Measurements from ENCODE around the gene PLEKHJ1. TPM values are rescaled to one million over a fixed set of nuclear protein-coding genes. Genes with fewer than 3 reads are reported as not detected.

PLEKHJ1 gene
- total and polyA plus RNA-seq, 11 donors, result 44.6 to 89.7 (median 48.8) TPM

DNA sequence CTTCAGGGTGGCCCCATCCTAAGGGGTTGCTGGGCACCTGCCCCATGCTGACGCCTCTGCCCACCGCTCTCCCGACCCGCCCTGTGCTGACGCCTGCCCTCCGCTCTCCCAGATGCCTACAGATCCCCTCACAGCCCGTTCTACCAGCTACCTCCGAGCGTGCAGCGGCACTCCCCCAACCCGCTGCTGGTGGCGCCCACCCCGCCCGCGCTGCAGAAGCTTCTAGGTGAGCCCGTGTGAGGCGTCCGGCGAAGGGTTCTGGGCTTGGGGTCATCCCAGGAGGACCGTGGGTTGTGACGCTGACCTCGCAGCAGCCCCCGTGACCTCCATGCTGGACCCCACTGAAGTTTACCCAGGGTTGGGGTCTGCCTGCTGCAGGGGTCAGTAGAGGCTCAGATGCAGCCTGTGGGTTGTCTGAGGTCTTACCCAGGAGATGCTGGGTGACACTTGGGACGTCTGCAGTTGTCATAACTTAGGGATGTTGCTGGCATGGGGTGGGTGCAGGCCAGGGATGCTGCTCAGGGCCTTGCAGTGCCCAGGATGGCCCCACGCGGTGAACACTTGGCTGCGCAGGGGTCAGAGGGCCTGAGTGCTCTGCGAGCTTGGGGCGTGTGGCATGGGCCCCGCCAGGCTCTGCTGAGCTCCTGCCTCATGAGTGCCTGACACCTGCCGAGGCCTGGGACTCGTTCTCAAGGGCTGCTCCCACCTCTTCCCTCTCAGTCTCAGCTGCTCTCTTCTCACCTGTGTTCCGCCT, 25.0 kb downstream of the PLEKHJ1 start:
- no peak overlapping the region for H3K4me3 ChIP-seq
- no peaks in the 10 kb centered on the region for H3K27me3 ChIP-seq
- no peak for ATAC-seq
- peaks cover 0 to 18% (median 12%) of the 10 kb centered on the region in 12 donors for H3K4me1 ChIP-seq
- no peak for DNase-seq
- intact Hi-C loops (cut with DNase I), result no loop called here
- no peaks in the 10 kb centered on the region for H3K9me3 ChIP-seq
- no peak overlapping the region for H3K27ac ChIP-seq
- no peak for TF ChIP-seq POLR2A (IDR thresholded peaks at IDR 0.05)
- TF ChIP-seq, protein P1, sequence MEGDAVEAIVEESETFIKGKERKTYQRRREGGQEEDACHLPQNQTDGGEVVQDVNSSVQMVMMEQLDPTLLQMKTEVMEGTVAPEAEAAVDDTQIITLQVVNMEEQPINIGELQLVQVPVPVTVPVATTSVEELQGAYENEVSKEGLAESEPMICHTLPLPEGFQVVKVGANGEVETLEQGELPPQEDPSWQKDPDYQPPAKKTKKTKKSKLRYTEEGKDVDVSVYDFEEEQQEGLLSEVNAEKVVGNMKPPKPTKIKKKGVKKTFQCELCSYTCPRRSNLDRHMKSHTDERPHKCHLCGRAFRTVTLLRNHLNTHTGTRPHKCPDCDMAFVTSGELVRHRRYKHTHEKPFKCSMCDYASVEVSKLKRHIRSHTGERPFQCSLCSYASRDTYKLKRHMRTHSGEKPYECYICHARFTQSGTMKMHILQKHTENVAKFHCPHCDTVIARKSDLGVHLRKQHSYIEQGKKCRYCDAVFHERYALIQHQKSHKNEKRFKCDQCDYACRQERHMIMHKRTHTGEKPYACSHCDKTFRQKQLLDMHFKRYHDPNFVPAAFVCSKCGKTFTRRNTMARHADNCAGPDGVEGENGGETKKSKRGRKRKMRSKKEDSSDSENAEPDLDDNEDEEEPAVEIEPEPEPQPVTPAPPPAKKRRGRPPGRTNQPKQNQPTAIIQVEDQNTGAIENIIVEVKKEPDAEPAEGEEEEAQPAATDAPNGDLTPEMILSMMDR (IDR thresholded peaks at IDR 0.05), result no peak
- 93 to 96% (median 94%) methylated on average over 29 to 33 of the region's 33 CpGs for WGBS, 4 donors
- H3K36me3 ChIP-seq, result peaks cover 3 to 92% (median 72%) of the 10 kb centered on the region in 9 donors

DNA sequence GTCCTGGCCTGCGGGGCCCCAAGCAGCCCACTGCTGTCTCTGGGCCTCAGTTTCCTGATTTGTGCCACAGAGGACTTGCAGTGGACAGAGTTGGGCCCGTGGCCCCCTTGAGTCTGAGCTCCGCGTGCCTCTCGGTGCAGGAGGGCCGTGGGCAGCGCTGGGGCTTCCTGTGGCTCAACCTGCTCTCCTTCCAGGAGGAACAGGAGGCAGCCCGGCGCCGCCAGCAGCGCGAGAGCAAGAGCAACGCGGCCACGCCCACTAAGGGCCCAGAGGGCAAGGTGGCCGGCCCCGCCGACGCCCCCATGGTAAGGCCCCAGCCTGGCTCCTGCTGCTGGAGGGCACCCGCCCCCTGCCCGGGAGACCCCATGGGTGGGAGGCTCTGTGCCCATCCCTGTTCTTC, 25.9 kb downstream of the PLEKHJ1 start:
- H3K9me3 ChIP-seq, result no peaks in the 10 kb centered on the region
- intact Hi-C loops (cut with DNase I), result no loop called here

DNA sequence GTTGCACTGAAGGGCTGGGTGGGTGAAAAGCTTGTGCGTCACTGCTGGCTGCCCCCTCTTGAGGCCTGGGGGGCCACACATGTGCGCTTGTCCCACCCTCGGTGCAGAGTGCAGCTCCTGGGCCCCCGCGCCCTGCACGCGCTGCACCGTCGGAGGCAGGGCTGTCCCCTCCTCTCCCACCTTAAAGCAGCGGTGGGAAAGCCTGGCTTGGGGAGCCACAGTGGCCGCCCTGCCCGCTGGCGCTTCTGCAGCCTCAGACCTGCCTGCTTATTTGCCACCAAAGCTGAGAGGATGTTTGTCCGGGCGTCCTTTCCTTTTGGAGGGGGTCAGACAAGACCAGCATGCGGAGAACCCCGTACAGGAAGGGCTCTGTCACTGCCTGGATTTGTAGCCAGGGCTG, 26.7 kb downstream of the PLEKHJ1 start:
- Histone ChIP-seq H3K9me3 (no peaks in the 10 kb centered on the region), H3K27ac (no peak overlapping the region), H3K36me3 (peaks cover 3 to 85% (median 54%) of the 10 kb centered on the region in 9 donors), H3K27me3 (no peaks in the 10 kb centered on the region), H3K4me3 (no peak overlapping the region), H3K4me1 (peaks cover 0 to 18% (median 12%) of the 10 kb centered on the region in 12 donors)
- WGBS, 4 donors, result 85 to 91% (median 87%) methylated on average over 17 of the region's 17 CpGs
- ATAC-seq (no peak), DNase-seq (no peak)
- intact Hi-C loops (cut with DNase I), result loop anchor here in 2 of 10 donors (5.0 to 10.0 kb wide), 2 partner anchors 55 to 57 kb away; partner anchors contain the start of gene AP3D1 (in 2 of the 2)
- TF ChIP-seq, protein P1 (IDR thresholded peaks at IDR 0.05), result no peak
- TF ChIP-seq POLR2A (IDR thresholded peaks at IDR 0.05), result no peak

More for the DNA sequence above, 25.9 kb downstream of the PLEKHJ1 start:
- H3K4me3 ChIP-seq, result no peak overlapping the region
- ATAC-seq (no peak), DNase-seq (no peak)
- peaks cover 0 to 18% (median 12%) of the 10 kb centered on the region in 12 donors for H3K4me1 ChIP-seq
- H3K27me3 ChIP-seq, result no peaks in the 10 kb centered on the region
- no peak for TF ChIP-seq POLR2A (IDR thresholded peaks at IDR 0.05)
- TF ChIP-seq, protein P1 (IDR thresholded peaks at IDR 0.05), result no peak
- WGBS, 4 donors, result 85 to 98% (median 92%) methylated on average over 7 to 21 of the region's 21 CpGs
- peaks cover 3 to 91% (median 62%) of the 10 kb centered on the region in 9 donors for H3K36me3 ChIP-seq
- H3K27ac ChIP-seq, result no peak overlapping the region

DNA sequence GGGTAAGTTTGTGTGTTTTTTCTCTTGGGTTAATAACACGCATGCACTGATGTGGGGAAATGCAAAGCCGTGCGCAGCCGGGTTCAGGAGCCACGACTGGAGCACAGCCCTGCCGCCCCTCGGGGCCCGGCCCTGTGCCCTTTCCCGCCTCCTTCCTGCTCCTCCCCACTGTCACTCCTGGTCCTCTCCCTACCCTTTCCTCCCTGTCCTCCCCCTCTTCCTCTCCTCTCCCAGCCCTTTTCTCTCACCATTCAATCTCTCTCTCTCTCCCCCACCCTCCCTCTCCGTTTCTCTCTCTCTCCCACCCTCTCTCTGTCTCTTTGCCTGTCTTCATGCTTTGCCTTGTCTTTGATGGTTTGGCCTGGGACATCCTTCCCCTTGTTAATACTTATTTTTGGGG, 27.2 kb downstream of the PLEKHJ1 start:
- Histone ChIP-seq H3K4me1 (peaks cover 0 to 18% (median 12%) of the 10 kb centered on the region in 12 donors), H3K27ac (peak overlapping the region in 6 of 12 donors; percentile 9 to 43 (median 22)), H3K27me3 (no peaks in the 10 kb centered on the region), H3K36me3 (peaks cover 3 to 80% (median 50%) of the 10 kb centered on the region in 9 donors), H3K4me3 (no peak overlapping the region), H3K9me3 (no peaks in the 10 kb centered on the region)
- 51 to 57% (median 54%) methylated on average over 10 of the region's 10 CpGs for WGBS, 4 donors
- peak in 3 of 4 donors; percentile 21 to 66 (median 28) for ATAC-seq
- TF ChIP-seq, protein P1 (IDR thresholded peaks at IDR 0.05), result no peak
- no peak for TF ChIP-seq POLR2A (IDR thresholded peaks at IDR 0.05)
- intact Hi-C loops (cut with DNase I), result loop anchor here in 2 of 10 donors (5.0 to 10.0 kb wide), 2 partner anchors 54 to 57 kb away; partner anchors contain the start of gene AP3D1 (in 2 of the 2)
- DNase-seq, result peak in 1 of 5 donors; percentile 48
